Kidney epithelial cell (primary cell): Measurements from ENCODE around the gene PA2G4. TPM values are rescaled to one million over a fixed set of nuclear protein-coding genes. Genes with fewer than 3 reads are reported as not detected.

Source experiments
- DNase-seq: peaks from one replicate; pipeline ENCODE4 v3.0.0-alpha.2; 2010; ENCODE audit warnings: low read depth
- H3K27me3 ChIP-seq: 2 replicates; pipeline ENCODE4 v1.6.0; 2011; ENCODE audit warnings: low read length; ENCODE audit not compliant: control insufficient read depth, insufficient read depth
- H3K36me3 ChIP-seq: 2 replicates; pipeline ENCODE4 v1.5.1; 2011; ENCODE audit warnings: low read length; ENCODE audit not compliant: control insufficient read depth, insufficient read depth
- H3K4me3 ChIP-seq: 2 replicates; pipeline ENCODE4 v1.5.1; 2011; ENCODE audit warnings: low read depth, mild to moderate bottlenecking, control low read depth, low read length
- total RNA-seq: library from RNA; depleted of rRNA; stranded (reverse); fragments of >200 nt; gene quantifications from 2 replicates; pipeline ENCODE4 v1.2.3, GENCODE V29; 2015
- TF ChIP-seq, protein P1 (sequence below): IDR thresholded peaks from 2 replicates; pipeline ENCODE4 v1.5.1; 2011; ENCODE audit warnings: mild to moderate bottlenecking, moderate library complexity, low read length, control low read depth, inconsistent platforms; ENCODE audit not compliant: insufficient read depth, poor library complexity, severe bottlenecking

PA2G4 gene
- total RNA-seq, 1 donor from 2014 or later, result 179 TPM

DNA sequence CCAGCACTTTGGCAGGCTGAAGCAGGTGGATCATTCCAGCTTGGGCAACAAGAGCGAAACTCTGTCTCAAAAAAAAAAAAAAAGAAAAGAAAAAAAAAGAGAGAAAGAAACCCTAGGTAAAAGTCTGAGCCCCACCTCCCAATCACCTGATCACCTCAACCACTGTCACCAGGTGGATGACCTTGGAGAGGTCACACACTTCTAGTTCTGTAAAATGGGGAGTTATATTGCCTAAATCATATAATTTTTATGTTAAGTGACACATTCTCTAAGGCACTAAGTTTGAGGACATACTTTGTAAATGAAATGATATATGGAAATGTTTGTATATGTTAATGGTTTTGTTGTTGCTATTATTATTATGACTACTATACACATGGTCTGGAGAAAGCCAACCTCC, 25.9 kb upstream of the PA2G4 start:
- TF ChIP-seq, protein P1, sequence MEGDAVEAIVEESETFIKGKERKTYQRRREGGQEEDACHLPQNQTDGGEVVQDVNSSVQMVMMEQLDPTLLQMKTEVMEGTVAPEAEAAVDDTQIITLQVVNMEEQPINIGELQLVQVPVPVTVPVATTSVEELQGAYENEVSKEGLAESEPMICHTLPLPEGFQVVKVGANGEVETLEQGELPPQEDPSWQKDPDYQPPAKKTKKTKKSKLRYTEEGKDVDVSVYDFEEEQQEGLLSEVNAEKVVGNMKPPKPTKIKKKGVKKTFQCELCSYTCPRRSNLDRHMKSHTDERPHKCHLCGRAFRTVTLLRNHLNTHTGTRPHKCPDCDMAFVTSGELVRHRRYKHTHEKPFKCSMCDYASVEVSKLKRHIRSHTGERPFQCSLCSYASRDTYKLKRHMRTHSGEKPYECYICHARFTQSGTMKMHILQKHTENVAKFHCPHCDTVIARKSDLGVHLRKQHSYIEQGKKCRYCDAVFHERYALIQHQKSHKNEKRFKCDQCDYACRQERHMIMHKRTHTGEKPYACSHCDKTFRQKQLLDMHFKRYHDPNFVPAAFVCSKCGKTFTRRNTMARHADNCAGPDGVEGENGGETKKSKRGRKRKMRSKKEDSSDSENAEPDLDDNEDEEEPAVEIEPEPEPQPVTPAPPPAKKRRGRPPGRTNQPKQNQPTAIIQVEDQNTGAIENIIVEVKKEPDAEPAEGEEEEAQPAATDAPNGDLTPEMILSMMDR, result no peak
- no peak for DNase-seq
- peaks cover 7% of the 10 kb centered on the region for H3K27me3 ChIP-seq
- no peaks in the 10 kb centered on the region for H3K36me3 ChIP-seq
- no peak overlapping the region for H3K4me3 ChIP-seq

DNA sequence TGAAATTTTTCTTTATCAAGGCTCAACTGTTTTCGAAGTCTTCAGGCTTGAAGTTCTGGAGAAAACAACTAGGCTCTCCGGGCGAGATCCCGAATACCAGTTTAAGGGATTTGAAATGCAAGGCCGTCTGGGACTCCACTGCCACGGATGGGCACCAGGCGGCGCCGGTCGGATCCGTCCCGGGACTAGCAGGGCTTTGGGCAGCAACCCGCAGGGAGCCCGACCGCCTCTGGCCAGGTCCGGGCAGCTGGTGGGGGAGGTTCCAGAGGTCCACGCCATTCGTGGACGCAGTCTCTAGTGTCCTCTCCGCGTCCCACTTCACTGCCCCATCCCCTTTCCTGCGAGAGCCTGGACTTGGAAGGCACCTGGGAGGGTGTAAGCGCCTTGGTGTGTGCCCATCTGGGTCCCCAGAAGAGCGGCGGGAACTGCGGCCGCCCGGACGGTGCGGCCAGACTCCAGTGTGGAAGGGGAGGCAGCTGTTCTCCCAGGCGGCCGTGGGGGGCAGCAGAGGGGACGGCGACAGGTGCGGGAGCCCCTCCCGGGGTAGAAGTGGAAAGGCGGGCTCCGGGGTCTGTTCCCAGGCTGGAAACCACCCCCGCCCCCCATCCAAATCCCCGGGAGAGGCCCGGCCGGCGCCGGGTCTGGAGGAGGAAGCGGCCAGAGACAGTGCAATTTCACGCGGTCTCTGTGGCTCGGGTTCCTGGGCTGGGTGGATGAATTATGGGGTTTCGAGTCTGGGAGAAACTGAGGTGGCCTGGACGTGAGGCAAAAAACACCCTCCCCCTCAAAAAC, 25.2 kb upstream of the PA2G4 start:
- peaks cover 7% of the 10 kb centered on the region for H3K27me3 ChIP-seq
- no peaks in the 10 kb centered on the region for H3K36me3 ChIP-seq
- TF ChIP-seq, protein P1, result peak; percentile 85
- peak overlapping the region; percentile 50 for H3K4me3 ChIP-seq
- peak; percentile 62 for DNase-seq

DNA sequence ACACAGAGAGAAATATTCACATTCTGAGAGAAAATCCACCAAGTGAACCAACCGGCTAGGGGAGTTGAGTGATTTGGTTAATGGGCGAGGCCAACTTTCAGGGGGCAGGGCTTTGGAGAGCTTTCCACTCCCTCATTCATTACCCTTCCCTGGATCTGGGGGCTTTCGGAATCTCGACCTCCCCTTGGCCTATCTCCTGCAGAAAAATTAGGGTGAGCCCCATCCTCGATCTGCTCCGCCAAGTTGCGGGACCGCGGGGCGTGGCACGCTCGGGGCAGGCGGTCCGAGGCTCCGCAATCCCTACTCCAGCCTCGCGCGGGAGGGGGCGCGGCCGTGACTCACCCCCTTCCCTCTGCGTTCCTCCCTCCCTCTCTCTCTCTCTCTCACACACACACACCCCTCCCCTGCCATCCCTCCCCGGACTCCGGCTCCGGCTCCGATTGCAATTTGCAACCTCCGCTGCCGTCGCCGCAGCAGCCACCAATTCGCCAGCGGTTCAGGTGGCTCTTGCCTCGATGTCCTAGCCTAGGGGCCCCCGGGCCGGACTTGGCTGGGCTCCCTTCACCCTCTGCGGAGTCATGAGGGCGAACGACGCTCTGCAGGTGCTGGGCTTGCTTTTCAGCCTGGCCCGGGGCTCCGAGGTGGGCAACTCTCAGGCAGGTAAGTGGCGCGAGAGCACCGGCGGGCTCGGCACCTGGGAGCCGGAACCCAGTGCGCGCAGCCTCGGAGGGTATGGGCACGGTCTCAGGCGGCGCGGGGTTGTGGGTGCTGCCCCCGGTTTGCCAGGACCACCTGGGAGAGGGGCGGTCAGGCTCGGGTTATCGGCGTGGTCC, 24.4 kb upstream of the PA2G4 start, which contains the start of gene ERBB3:
TSS of gene ERBB3 (plus strand) at position 443 of the 833 bp plus-strand sequence. CDS start at position 579, 136 bp downstream.
- H3K36me3 ChIP-seq, result no peaks in the 10 kb centered on the region
- H3K27me3 ChIP-seq, result peaks cover 7% of the 10 kb centered on the region
- TF ChIP-seq, protein P1, result no peak
- peak within 1 kb of the TSS; percentile 50 for H3K4me3 ChIP-seq
- DNase-seq, result no peak

DNA sequence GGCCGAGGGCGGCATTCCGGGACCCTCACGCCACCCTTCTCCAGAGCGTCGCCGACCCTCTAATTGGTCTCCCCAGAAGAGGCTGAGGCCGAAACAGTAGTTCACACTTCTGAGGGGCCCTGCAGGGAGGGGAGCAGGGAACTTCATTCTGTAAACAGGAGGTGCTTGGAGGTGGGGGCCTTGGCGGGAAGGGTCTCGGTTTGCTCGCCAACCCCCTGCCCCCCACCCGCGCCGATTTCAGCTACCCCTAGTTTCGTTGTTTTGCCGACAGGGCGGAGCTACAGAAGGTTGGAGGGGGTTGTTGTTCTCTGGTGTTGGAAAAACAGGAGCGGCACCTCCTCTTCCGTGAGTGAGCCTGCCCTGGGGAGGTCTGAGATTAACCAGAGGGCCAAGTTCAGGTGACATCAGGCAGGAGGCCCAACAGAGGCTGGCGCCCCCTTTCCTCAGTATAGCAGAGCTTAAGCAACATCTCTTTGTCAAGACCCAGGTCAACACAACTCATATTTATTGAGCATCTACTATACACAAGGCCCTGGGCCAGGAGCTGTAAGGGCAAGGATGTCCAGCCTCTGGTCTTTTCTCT, 23.7 kb upstream of the PA2G4 start:
- TF ChIP-seq, protein P1, result peak; percentile 5
- no peaks in the 10 kb centered on the region for H3K36me3 ChIP-seq
- peak overlapping the region; percentile 50 for H3K4me3 ChIP-seq
- H3K27me3 ChIP-seq, result peaks cover 7% of the 10 kb centered on the region
- DNase-seq, result no peak

DNA sequence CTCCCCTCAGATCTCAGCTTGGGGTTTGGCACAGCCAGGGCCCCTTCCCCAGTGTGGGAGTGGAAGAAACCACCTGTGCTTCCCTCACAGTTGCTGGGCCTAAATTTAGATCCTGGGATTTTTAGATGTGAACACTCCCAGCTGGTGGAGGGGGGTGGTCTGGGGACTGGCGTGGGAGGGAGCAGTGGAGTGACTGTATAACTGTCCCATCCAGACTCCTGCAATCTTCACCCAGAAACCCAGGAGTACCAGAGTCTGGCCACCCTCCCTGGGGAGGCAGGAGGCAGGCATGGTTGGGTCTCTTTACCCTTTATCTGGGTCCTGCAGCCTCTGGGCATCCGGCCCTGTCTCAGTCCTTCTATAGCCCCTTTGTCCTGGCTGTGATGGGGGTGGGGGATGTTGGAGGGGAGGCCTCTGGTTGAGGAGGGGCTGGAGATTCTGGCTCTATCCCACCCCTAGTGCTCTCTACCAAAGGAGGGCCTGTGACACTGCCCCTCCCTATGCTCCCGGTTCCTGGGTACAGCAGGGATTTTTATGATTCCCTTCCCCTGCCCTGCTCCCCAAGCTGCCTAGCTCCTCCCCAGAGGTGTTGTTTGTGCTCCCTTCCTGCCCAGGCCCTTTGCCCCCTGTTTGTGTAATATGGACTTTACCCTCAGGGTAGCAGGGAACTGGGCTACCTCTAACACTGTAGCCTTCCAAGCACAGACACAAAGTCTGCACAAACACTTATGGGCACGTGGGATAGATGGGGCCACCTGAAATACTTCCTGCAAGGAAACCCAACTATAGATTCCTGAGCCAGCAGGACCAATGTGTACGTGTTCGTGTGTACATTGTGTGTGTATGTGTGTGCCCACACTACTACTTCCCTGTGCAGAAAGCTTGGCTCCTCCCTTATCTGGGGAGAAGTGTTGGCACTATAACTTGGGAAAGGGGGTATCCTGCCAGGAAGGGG, 22.7 kb upstream of the PA2G4 start:
- Histone ChIP-seq H3K4me3 (no peak overlapping the region), H3K27me3 (peaks cover 7% of the 10 kb centered on the region), H3K36me3 (no peaks in the 10 kb centered on the region)
- no peak for DNase-seq
- TF ChIP-seq, protein P1, result no peak
